A204.1 (cell line): Measurements from ENCODE around the gene EPHB1.

Experiments used
- FAIRE-seq: peaks from 2 replicates; lab custom pipeline; 2012; peaks lifted over from hg19 to GRCh38; lab: Jason Lieb, UNC

The EPHB1 gene

GRCh38 chr3:134809427-134810051 is 14.5 kb downstream of the EPHB1 start:
- no peak for FAIRE-seq

GRCh38 chr3:134810052-134810435 is 15.0 kb downstream of the EPHB1 start:
- FAIRE-seq: no peak

GRCh38 chr3:134810850-134811249 is 15.8 kb downstream of the EPHB1 start:
- no peak for FAIRE-seq

- FAIRE-seq: no peak
Observed at GRCh38 chr3:134813618-134814017, 18.6 kb downstream of the EPHB1 start.

GRCh38 chr3:134815519-134815918 is 20.5 kb downstream of the EPHB1 start:
- FAIRE-seq: no peak

- no peak for FAIRE-seq
Observed at GRCh38 chr3:134816623-134817022, 21.6 kb downstream of the EPHB1 start.

- FAIRE-seq: no peak
Observed at GRCh38 chr3:134817297-134817696, 22.2 kb downstream of the EPHB1 start.

GRCh38 chr3:134820994-134821393 is 25.9 kb downstream of the EPHB1 start:
- no peak for FAIRE-seq

GRCh38 chr3:134822090-134822489 is 27.0 kb downstream of the EPHB1 start:
- FAIRE-seq: no peak

GRCh38 chr3:134823679-134824078 is 28.6 kb downstream of the EPHB1 start:
- FAIRE-seq: no peak

- no peak for FAIRE-seq
Observed at GRCh38 chr3:134824791-134825190, 29.7 kb downstream of the EPHB1 start.

- FAIRE-seq: no peak
Observed at GRCh38 chr3:134827213-134827612, 32.2 kb downstream of the EPHB1 start.

- no peak for FAIRE-seq
Observed at GRCh38 chr3:134829721-134830120, 34.7 kb downstream of the EPHB1 start.

- no peak for FAIRE-seq
Observed at GRCh38 chr3:134832585-134832984, 37.5 kb downstream of the EPHB1 start.

- FAIRE-seq: no peak
Observed at GRCh38 chr3:134833453-134834163, 38.5 kb downstream of the EPHB1 start.

- FAIRE-seq: no peak
Observed at GRCh38 chr3:134836921-134837320, 41.9 kb downstream of the EPHB1 start.

GRCh38 chr3:134838599-134838998 is 43.5 kb downstream of the EPHB1 start:
- no peak for FAIRE-seq

- FAIRE-seq: no peak
Observed at GRCh38 chr3:134839422-134839821, 44.4 kb downstream of the EPHB1 start.

- FAIRE-seq: no peak
Observed at GRCh38 chr3:134839990-134840389, 44.9 kb downstream of the EPHB1 start.

- FAIRE-seq: no peak
Observed at GRCh38 chr3:134840459-134840858, 45.4 kb downstream of the EPHB1 start.

GRCh38 chr3:134846084-134846483 is 51.0 kb downstream of the EPHB1 start:
- no peak for FAIRE-seq

- FAIRE-seq: no peak
Observed at GRCh38 chr3:134846911-134847317, 51.9 kb downstream of the EPHB1 start.

- no peak for FAIRE-seq
Observed at GRCh38 chr3:134847349-134847748, 52.3 kb downstream of the EPHB1 start.

- FAIRE-seq: no peak
Observed at GRCh38 chr3:134849561-134849960, 54.5 kb downstream of the EPHB1 start.
